OCI-LY3 (cell line): ENCODE measurements around the gene SRPK2.
"Not testable (repeated sequence)": the region's sequence is repeated elsewhere in the genome, so short reads cannot be mapped to it uniquely, and the experiment has no call there.

Source experiments
- H2AFZ ChIP-seq: fragments of 200-600, 300-600 bp; shearing (Covaris generic); 2 replicates; pipeline ENCODE4 v1.6.0; 2014; ENCODE audit warnings: antibody characterized with exemption, low read depth, low read length
- H3K27ac ChIP-seq: fragments of 200-600, 300-600 bp; sonication (generic); 2 replicates; pipeline ENCODE4 v1.5.1; 2014; ENCODE audit warnings: mild to moderate bottlenecking, low read length, moderate library complexity, mixed read lengths
- H3K27me3 ChIP-seq: fragments of 200-600, 300-600 bp; sonication (generic); 2 replicates; pipeline ENCODE4 v1.6.1; 2014; ENCODE audit warnings: low read depth, low read length, mixed read lengths
- H3K36me3 ChIP-seq: fragments of 200-600, 300-600 bp; sonication (generic); replicated peaks from 2 replicates; pipeline ENCODE3; 2014; ENCODE audit warnings: low read depth, low read length, mixed read lengths
- H3K4me1 ChIP-seq: fragments of 300-600, 200-600 bp; sonication (generic); 2 replicates; pipeline ENCODE4 v1.6.1; 2014; ENCODE audit warnings: low read length, mixed read lengths
- H3K4me2 ChIP-seq: fragments of 200-600, 300-600 bp; sonication (generic); 2 replicates; pipeline ENCODE4 v1.6.1; 2014; ENCODE audit warnings: low read length, mixed read lengths
- H3K4me3 ChIP-seq: fragments of 300-600, 200-600 bp; sonication (generic); 2 replicates; pipeline ENCODE4 v1.5.1; 2014; ENCODE audit warnings: antibody characterized with exemption, mild to moderate bottlenecking, low read length, moderate library complexity
- H3K79me2 ChIP-seq: fragments of 300-600, 200-600 bp; shearing (Covaris generic); 2 replicates; pipeline ENCODE4 v1.6.1; 2014; ENCODE audit warnings: mild to moderate bottlenecking, low read length, mixed read lengths
- H3K9ac ChIP-seq: fragments of 300-600, 200-600 bp; shearing (Covaris generic); 2 replicates; pipeline ENCODE4 v1.6.0; 2014; ENCODE audit warnings: mild to moderate bottlenecking, low read length, moderate library complexity
- H3K9me3 ChIP-seq: fragments of 200-600, 300-600 bp; shearing (Covaris generic); 2 replicates; pipeline ENCODE4 v1.6.1; 2014; ENCODE audit warnings: low read length, mixed read lengths; ENCODE audit not compliant: insufficient read depth
- H4K20me1 ChIP-seq: fragments of 200-600, 300-600 bp; sonication (generic); 2 replicates; pipeline ENCODE4 v1.6.1; 2016; ENCODE audit warnings: low read length, mixed read lengths; ENCODE audit not compliant: insufficient read depth
- EZH2phosphoT487 ChIP-seq: fragments of 200-600 bp; shearing (Covaris generic); IDR thresholded peaks from 2 replicates; pipeline ENCODE4 v1.6.1; 2018; ENCODE audit warnings: antibody characterized with exemption, mixed run types, low read depth
- TF ChIP-seq, protein P1 (sequence below): fragments of 200-600, 300-600 bp; sonication (generic); IDR thresholded peaks from 2 replicates; pipeline ENCODE4 v1.5.1; 2014; ENCODE audit warnings: antibody characterized with exemption, low read length, low read depth

Gene SRPK2

GRCh38 chr7:105297985-105298384 lies 90.7 kb downstream of the SRPK2 start:
- Histone ChIP-seq H3K27me3 (no peaks in the 10 kb centered on the region), H3K4me1 (peaks cover 11% of the 10 kb centered on the region), H2AFZ (no peak overlapping the region), H3K79me2 (peaks cover 26% of the 10 kb centered on the region), H3K9me3 (no peaks in the 10 kb centered on the region), H4K20me1 (peaks cover 6% of the 10 kb centered on the region; the same call in 1 of the 2 replicates), H3K9ac (no peak overlapping the region), H3K27ac (peak overlapping the region; percentile 17; the same call in 1 of the 2 replicates), H3K4me3 (no peak overlapping the region), H3K4me2 (peak overlapping the region; percentile 26), H3K36me3 (no peaks in the 10 kb centered on the region)
- TF ChIP-seq EZH2phosphoT487: no peak
- TF ChIP-seq, protein P1, sequence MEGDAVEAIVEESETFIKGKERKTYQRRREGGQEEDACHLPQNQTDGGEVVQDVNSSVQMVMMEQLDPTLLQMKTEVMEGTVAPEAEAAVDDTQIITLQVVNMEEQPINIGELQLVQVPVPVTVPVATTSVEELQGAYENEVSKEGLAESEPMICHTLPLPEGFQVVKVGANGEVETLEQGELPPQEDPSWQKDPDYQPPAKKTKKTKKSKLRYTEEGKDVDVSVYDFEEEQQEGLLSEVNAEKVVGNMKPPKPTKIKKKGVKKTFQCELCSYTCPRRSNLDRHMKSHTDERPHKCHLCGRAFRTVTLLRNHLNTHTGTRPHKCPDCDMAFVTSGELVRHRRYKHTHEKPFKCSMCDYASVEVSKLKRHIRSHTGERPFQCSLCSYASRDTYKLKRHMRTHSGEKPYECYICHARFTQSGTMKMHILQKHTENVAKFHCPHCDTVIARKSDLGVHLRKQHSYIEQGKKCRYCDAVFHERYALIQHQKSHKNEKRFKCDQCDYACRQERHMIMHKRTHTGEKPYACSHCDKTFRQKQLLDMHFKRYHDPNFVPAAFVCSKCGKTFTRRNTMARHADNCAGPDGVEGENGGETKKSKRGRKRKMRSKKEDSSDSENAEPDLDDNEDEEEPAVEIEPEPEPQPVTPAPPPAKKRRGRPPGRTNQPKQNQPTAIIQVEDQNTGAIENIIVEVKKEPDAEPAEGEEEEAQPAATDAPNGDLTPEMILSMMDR: no peak

- H3K79me2 ChIP-seq: peaks cover 26% of the 10 kb centered on the region
- H2AFZ ChIP-seq: no peak overlapping the region
- H3K4me1 ChIP-seq: peaks cover 11% of the 10 kb centered on the region
- TF ChIP-seq, protein P1: no peak
- TF ChIP-seq EZH2phosphoT487: no peak
- H3K9me3 ChIP-seq: no peaks in the 10 kb centered on the region
- H3K4me3 ChIP-seq: no peak overlapping the region
- no peaks in the 10 kb centered on the region for H3K27me3 ChIP-seq
- H3K4me2 ChIP-seq: no peak overlapping the region
- no peak overlapping the region for H3K9ac ChIP-seq
- H3K27ac ChIP-seq: no peak overlapping the region
- H4K20me1 ChIP-seq: peaks cover 6% of the 10 kb centered on the region; the same call in 1 of the 2 replicates
- no peaks in the 10 kb centered on the region for H3K36me3 ChIP-seq
Observed at GRCh38 chr7:105297309-105297708, 91.4 kb downstream of the SRPK2 start.

- Histone ChIP-seq H3K27me3 (no peaks in the 10 kb centered on the region), H3K9me3 (no peaks in the 10 kb centered on the region), H3K4me3 (no peak overlapping the region), H2AFZ (no peak overlapping the region), H3K27ac (no peak overlapping the region), H3K4me2 (no peak overlapping the region), H4K20me1 (peaks cover 6% of the 10 kb centered on the region; the same call in 1 of the 2 replicates), H3K36me3 (no peaks in the 10 kb centered on the region), H3K9ac (no peak overlapping the region), H3K4me1 (peaks cover 11% of the 10 kb centered on the region), H3K79me2 (peaks cover 26% of the 10 kb centered on the region)
- TF ChIP-seq EZH2phosphoT487: no peak
- TF ChIP-seq, protein P1: no peak
Observed at GRCh38 chr7:105296491-105296890, 92.2 kb downstream of the SRPK2 start.

GRCh38 chr7:105295596-105296352 lies 92.9 kb downstream of the SRPK2 start:
- H4K20me1 ChIP-seq: peaks cover 6% of the 10 kb centered on the region; the same call in 1 of the 2 replicates
- H3K27ac ChIP-seq: no peak overlapping the region
- no peaks in the 10 kb centered on the region for H3K27me3 ChIP-seq
- H3K9ac ChIP-seq: no peak overlapping the region
- H3K9me3 ChIP-seq: no peaks in the 10 kb centered on the region
- peaks cover 26% of the 10 kb centered on the region for H3K79me2 ChIP-seq
- no peak overlapping the region for H3K4me2 ChIP-seq
- peaks cover 11% of the 10 kb centered on the region for H3K4me1 ChIP-seq
- TF ChIP-seq, protein P1: no peak
- TF ChIP-seq EZH2phosphoT487: no peak
- H3K36me3 ChIP-seq: no peaks in the 10 kb centered on the region
- H2AFZ ChIP-seq: no peak overlapping the region
- no peak overlapping the region for H3K4me3 ChIP-seq

DNA sequence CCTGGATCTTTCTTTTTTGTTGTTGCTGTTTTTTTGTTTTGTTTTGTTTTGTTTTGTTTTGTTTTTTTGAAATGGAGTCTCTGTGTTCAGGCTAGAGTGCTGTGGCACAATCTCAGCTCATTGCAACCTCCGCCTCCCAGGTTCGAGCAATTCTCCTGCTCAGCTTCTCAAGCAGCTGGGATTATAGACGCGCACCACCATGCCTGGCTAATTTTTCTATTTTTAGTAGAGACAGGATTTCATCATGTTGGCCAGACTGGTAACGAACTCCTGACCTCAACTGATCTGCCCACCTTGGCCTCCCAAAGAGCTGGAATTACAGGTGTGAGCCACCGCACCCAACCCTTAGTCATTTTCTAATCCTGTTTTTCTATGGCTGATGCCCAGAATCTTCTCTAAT lies 94.2 kb downstream of the SRPK2 start:
- H3K27ac ChIP-seq, H3K27me3 ChIP-seq, H3K9ac ChIP-seq, H3K9me3 ChIP-seq, H4K20me1 ChIP-seq, H3K4me2 ChIP-seq, H3K36me3 ChIP-seq, H3K4me3 ChIP-seq, H2AFZ ChIP-seq: not testable (repeated sequence)
- H3K4me1 ChIP-seq: peaks cover 13% of the 10 kb centered on the region
- peaks cover 26% of the 10 kb centered on the region for H3K79me2 ChIP-seq
